Measurements from ENCODE around the gene ZNF740.
"Not testable (repeated sequence)": the region's sequence is repeated elsewhere in the genome, so short reads cannot be mapped to it uniquely, and the experiment has no call there.

ZNF740 gene

DNA sequence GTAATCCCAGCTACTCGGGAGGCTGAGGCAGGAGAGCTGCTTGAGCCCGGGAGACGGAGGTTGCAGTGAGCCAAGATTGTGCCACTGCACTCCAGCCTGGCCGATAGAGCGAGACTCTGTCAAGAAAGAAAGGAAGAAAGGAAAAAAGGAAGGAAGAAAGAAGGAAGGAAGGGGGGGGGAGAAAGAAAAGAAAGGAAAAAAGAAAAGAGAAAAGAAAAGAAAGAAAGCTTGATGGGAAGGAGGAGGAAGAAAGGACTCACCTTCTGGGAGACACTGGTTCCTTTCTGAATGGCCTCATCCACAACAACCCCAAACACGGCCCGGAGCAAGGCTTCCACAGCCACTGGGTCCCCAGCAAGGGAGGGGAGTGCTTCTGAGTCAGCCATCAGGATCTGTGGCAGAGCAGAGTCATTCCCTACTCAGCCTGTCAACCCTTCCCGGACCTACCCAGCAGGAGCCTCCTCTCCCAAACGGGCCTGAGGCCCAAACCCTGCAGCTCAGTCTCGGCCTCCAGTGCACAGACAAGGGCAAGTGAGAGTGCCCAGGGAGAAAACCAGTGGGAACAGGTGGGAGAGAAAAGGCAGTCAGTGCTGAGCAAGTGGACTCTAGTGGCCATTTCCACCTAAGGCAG, 7.3 kb upstream of the ZNF740 start:
- DNase-seq = no peak

DNA sequence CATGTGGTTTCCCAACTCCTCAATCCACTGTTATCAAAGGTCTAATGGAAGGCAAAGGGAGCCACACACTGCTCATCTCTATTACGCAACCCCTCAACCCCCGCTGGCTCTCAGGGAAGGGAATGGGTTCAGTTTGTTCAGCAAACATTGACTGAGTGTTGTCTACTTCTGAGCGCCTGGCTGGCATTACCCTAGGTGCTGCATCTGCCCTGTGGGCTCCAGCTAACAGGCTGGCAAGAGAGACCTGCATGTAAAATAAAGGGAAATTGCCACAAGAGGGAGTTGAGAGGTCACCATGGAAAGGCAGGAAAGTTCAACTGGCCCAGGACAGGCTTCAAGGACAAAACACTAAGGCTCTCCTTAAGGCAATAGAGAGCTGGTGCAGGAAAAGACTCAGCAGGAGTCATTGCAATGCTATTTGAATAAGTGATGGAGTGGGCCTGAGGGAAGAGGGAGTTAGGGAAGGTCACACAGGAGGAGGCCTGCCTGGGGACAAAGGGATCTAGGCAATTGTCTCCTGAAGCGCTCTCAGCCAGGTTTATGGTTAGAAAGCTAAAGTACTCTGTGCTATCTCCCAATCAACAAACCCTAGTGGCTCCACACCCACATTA, 5.5 kb upstream of the ZNF740 start:
- no peak for DNase-seq

DNA sequence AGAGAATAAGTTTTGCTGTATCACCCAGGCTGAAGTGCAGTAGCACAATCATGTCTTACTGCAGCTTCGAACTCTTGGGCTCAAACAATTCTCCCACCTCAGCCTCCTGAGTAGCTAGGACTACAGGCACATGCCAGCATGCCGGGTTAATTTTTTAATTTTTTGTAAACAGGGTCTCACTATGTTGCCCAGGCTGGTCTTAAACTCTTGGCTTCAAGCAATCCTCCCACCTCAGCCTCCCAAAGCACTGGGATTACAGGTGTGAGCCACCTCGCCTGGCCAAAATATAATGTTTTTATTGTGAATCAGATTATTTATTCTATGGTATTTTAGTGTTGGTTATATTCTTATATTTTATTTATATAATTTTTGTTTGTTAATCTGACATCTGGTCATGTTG, 3.8 kb upstream of the ZNF740 start:
- no peak for DNase-seq

DNA sequence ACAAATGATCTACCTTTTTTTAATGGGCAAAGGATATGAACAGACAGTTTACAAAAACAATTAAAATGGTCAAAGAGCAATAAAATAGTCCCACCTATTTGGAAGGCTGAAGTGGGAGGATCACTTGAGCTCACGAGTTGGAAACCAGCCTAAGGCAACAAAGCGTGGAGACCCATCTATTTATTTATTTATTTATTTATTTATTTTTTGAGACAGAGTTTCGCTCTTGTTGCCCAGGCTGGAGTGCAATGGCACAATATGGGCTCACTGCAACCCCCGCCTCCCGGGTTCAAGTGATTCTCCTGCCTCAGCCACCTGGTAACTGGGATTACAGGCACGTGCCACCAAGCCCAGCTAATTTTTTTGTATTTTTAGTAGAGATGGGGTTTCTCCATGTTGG, 3.1 kb upstream of the ZNF740 start:
- not testable (repeated sequence) for DNase-seq

DNA sequence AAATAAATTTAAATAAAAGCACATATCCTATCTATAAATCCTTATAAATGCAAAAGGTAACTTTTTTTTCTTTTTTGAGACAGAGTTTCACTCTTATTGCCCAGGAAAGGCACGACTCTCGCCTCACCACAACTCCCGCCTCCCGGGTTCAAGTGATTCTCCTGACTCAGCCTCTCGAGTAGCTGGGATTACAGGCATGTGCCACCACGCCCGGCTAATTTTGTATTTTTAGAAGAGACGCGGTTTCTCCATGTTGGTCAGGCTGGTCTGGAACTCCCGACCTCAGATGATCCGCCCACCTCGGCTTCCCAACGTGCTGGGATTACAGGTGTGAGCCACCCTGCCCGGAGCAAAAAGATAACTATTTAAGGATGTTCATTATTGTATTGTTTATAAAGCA, 1.7 kb upstream of the ZNF740 start:
- DNase-seq = not testable (repeated sequence)

DNA sequence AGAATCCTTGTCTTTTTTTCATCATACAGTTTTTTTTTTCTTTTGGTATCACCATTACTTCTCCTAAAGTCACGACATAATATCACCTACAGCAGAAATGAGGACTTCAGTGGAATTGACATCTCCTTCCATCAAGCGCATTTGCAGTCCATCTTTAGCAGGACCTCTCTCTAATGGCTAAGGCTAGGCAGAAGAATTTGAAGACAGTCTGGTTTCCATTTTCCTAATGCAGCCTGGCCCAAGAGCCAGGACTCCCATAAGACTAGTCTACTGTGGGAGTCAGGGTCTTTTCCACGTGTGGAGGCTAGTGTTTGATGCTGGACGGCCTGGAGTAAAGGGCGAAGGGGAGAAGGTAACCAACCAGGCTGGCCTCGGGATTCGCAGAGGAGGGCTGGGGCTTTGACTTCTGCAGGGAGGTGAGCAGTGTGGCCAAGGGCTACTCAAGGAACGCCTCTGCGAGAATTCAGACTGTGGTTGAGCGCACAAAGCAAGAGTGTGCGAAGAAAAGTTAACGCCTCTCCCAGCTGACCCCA, 769 bp upstream of the ZNF740 start:
- no peak for DNase-seq

DNA sequence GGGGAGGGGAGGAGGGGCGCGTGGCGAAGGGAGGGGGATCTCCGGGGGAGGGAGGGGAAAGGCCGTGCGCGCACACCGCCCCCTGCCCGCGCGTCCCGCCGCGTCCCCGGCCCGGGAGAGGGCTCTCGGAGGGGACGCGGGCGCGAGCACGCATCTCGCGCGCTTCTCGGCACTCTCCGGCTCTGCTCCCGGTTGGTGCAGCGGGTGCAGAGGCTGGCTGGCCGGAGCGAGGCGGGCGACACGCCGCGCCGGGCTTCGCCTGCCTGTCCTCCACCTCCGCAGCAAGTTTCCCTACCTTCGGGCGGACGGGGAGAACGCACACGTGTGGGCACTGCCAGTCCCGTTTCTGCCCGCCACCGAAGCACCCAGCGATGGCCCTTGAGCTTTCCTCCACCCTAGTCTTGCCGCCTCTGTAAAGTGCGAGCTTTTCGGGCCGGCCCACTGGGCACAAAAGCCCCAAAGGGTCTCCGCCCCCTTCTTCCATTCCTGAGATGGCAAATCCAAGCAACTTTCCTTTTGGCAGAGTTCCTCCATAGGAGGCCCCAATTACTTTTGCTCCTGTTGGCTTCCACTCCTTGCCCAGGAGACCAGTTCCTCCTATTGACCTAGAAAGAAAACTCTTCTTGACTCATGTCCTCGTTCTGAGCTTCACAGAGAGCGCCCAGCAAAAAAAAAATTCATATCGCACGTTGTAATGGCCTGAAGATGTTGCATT, 566 bp downstream of the ZNF740 start:
- peak; percentile 89 for DNase-seq

DNA sequence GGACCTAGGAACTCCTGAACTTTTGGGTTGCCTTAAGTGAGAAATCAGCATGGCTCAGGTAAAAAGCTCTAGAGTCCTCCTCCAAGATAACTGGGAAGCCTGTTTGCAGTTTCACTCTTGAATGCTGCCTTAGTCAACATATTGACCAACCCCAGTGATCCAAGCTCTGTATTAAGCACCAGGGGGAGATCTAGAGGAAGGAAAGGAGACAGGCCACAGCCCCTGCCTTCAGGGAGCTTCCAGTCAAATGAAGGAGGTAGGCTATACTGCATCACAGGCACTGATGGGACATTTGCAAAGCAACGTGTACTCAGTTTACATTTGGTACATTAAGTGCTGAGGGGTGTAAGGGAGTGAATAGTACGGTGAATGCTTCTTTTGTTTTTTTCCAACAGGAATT, 1.4 kb downstream of the ZNF740 start:
- no peak for DNase-seq

DNA sequence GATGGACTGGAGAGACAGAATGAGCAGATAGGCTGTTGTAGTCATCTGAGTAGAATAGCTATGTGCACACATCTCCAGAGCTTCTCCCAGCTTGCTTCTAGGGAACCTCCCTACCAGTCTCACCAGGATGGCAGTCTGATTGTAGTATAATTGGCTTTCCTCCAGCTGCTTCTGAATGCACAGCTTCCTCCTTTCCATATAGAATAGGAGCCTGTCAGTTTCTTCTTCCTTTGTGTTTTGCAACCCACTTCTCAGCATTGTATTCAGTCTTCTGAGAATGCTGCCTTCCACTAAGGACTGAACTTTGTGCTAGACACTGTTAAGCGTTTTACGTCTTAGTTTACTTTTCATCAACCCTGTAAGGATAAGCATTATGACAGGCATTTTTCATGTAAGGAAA, 2.4 kb downstream of the ZNF740 start:
- no peak for DNase-seq

DNA sequence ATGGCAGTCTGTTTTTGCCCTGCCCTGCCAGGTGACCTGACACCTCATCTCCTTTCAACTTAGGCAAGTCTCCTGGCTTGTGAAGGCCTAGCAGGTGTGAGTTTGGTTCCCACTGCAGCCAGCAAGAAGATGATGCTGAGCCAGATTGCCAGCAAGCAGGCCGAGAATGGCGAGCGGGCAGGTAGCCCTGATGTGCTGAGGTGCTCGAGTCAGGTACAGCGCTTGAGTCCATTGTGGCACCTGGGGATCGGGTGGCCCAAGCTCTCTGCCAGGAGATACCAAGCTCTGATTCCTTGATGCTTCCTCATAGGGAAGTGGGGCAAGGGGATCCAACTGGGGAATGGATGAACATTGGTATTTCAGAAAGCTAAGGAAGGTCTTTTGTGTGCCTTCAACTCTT, 4.3 kb downstream of the ZNF740 start:
- no peak for DNase-seq

DNA sequence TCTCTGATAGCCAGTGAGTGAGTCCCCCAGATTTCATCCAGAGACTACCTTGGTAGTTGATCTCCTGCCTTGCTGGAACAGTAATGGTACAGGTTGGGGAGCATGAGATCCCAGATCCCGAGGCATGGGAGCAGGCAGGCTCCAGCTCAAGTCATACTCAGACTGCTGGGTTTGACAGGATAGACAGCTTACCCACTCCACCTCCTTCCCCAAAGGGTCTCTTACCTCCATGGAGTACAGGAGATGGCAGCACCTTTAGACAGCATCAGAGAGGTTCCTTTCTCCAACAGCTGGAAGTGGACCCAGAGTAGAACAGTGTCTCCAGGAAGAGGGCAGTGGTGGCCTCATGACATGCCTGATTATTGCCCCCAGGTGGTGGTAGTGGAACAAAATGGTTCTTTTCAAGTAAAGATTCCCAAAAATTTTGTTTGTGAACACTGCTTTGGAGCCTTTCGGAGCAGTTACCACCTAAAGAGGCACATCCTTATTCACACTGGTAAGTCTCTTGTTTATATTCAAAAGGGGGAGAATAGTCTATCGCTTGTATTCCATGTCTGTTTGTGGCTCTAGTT, 5.1 kb downstream of the ZNF740 start:
- no peak for DNase-seq

DNA sequence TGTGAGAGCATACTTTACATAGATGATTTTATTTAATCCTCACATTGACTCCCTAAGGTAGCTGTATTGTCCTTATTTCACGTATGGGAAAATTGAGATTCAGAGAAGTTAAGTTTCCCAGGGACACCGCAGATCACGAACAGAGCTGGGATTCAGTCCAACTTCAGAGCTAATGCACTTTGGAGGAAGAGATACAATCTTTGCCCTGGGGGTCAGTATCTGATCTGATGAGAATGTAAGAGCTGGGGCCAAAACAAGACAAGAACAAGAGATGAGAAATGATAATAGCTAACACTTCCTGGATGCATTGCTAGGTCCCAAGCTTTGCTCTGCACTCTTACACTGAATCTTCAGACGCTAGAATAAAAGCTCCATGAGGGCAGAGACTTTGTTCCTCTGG, 6.2 kb downstream of the ZNF740 start:
- DNase-seq = no peak

DNA sequence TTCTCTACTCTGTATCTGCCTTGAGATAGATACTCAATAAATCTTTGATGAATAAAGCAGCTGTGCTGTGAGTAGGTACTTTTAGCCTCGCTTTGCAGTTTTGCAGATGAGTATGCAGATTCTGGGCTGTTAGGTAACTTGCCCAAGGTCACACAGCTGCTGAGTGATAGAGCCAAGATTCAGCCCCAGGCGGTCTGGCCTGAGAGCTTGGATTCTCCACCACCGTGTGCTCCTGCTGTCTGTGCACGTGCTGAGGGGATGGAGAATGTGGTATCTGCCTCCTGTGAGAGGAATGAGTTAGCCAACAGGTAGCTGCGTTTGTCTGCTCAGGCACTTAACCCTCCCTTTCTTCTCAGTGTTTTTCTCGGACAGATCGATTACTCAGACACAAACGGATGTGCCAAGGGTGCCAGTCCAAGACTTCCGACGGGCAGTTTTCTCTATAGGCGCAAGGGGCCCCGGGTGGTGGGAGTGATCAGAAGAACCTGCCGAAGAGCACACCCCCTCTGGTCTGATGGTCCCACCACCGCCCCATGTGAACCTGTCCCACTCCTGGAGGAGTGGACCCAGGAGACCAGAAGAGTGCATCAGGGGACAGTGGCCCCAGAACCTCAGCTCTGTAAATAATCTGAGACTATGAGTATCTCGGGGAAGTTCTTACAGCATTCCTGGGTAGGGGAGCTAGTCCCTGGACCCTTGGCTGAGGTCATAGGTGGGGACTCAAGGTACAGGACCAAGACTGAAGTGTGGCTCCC, 6.8 kb downstream of the ZNF740 start:
- DNase-seq = no peak

DNA sequence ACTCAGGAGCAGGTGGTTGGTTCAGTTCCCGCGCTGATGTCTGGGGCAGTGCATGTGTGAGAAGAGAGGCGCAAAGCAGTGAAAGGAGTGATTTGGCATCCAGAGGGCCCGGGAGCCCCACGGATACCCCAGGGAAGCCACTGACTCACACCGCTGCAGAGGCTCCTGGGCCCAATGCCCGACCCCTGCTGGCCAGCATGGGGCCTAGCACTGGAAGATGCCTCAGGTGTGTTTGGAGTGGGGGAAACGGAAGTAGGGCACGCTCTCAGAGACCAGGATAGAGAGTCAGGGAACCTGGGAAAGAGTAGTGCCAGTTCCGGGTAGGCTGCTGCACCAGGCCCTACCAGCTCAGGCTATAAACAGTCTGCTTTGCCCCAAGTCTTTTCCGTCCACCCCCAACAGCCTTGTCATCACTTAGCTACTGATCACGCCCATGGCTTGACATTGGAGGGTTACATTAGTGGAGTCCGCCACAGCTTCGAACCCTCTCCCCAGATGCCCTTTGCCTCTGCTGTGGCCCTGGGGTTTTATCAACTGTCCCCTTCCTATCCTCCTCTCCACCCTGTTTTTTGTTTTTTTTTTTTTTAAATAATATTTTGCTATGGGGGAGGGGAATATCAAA, 9.7 kb downstream of the ZNF740 start:
- peak; percentile 69 for DNase-seq

DNA sequence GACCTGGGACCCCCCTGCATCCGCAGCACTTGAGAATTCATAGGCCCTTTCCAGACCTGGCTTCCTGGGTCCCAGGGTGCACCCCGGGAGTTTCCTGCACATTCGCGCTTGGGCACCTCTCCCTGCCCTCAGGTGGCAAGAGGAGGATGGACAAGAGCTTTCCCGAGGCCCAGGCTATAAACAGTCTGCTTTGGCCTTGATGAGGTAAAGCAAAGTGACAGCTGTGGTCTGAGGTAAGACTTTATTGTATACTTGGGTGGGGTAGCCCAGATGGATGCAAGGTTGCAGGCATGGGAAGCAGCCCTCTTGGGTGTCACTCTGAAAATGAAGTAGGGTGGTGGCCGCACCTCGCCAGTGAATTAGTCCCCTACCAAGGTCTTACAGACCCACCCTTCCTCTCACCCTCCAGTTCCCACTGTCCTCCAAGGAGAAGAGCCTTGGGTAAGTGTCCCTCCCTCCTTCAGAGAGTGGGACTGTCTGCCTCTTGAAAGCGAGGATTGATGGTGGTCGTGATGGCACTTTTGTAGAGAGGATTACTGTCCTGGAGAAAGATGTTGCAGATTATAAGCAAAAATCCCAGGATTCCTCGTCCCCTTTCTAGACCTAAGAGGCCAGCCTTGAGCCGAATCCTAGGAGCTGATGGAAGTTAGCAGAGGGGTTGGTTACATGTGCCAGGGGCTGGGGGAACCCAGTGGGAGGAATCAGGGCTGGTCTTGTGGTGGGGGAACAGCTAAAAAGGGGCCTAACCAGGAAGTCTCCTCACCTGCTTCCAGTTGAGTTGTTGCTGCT, 10.8 kb downstream of the ZNF740 start:
- no peak for DNase-seq

DNA sequence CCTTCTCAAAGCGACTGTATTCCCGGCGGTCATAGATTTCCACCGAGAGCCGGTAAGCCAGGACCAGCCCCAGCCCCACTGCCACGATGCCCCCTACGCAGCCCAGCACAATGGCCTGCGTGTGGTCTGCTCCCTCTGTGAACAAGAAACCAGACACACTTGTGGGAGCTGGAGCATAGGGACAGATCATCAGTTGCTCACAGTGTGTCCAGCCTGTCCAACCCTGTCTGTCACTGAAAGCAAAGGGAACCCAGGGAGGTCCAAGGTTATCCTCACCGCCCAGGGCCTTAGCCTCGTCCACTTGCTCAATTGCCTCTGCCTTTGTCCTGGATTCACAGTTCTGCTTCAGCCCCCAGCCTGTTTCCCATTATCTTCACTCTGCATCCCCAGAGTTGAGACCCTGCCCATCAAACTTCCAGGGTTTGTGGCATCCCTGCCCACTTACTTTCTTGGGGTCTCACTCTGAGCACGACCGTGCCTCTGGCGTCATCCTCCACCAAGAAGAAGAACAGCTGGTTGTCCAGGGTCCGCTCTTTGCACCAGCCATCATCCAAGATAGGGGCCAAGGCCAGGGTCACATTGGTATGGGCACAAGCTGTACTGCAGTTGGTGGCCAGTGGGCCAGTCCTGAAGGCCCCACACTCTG, 11.5 kb downstream of the ZNF740 start:
- DNase-seq = no peak

DNA sequence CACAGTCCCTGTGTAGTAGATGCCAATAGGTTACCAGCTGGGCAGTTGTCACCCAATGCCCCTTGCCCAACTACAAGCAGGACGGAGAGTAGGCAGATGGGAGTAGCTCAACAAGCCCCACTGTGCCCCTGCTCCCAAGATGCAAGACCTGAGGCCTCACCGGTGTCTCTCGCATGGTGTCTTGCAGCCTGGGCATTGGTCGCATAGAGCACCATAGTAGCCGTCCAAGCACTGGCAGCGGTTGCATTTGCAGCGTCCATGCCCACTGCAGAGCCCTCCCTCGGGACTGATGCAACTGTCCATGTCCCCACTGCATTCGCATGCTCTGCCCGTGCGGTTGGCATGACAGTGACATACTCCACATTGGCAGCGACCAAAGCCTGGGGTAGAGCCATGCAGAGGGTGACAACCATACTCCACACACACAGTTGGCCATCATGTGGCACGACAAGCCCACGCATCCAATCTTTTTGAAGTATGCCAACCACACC, 12.1 kb downstream of the ZNF740 start:
- no peak for DNase-seq

DNA sequence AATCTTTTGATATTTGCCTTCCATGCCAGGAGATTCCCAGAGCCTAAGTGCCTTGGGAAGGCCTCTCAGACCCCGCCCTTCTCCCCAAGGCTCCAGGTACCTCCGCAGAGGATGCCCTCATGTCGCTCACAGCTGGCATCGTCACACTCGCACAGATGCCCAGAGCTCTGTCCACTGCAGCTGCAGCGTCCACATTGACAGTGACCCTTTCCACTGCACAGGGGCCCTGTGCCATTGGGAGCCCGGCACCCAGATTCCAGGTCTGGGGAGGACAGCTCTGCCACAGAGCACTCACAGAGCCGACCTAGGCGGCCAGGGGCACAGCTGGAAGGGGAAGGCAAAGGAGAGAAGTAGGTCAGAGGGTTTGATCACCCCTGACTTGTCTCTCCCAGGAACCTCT, 12.5 kb downstream of the ZNF740 start:
- DNase-seq = no peak

DNA sequence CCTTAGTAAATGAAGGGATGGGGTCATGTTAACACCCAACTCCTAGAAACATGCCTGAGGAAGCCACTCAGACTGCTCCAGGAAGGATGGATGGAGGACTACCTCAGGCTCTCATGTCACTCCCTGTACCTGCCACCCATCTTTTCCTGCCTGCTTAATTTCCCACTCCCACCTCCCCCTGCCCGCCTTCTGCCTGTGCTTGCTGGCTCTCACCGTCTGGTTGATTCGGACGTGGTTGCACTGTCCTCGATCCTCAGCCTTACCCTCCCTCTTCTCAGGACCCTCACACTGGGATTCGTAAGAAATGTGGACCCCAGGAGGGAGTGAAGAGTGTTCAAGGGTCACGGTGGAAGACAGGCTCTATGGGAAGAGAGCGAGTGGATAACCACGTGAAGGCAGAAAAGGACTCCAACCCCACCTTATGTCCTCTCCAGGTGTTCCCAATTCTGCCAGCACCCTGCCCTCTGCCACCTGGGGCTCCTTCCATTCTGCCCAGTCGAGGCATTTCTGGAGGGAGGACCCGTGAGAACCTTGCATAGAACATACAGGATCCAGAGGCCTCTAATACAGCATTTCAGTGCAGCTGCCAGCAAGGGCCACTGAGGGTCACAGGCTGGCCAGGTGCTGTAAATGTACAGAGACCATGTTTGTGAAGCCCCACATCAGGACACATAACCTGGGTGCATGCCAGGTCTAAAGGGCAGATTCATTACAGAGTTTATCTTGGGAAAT, 13.6 kb downstream of the ZNF740 start:
- DNase-seq = no peak

DNA sequence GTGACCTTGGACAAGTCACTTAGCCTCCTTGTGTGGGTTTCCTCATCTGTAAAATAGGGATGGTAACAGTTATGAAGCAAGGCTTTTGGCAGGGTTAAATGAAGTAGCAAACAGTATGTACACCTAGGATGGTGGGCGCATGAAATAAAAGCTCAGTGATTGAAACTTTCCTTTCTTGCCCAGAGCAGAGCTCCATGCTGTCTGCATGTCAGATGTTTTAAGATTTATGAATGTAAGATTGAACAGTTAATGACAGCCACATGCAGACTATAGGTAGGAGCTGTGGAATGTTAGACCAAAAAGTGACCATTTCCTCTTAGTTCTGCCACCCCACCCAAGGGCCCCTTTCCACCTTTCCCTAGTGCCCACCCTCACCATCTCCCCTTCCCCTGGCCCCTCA, 14.5 kb downstream of the ZNF740 start:
- DNase-seq = no peak

Measured in CD4-positive, alpha-beta T cell treated with Interleukin-17A for 4 hours (primary cell).